Gastroesophageal sphincter (tissue), 3 donors: ENCODE measurements around the gene CAMKMT.

Experiments used
- CTCF ChIP-seq, 4 experiments: fragments of 200-600 bp in 2 of 4; fragments of 450-650 bp in 2 of 4; sonication (generic) in 1 of 4; IDR thresholded peaks; one replicate each; pipeline ENCODE4 v1.5.1; 2017 to 2019; ENCODE audit warnings: antibody characterized with exemption in 4 of 4, mild to moderate bottlenecking in 2 of 4, moderate library complexity in 2 of 4
- POLR2A ChIP-seq, 2 donors: fragments of 450-650 bp; IDR thresholded peaks; one replicate each; pipeline ENCODE4 v1.6.1; 2017; ENCODE audit warnings: antibody characterized with exemption in 2 of 2, mild to moderate bottlenecking in 2 of 2, moderate library complexity in 1 of 2
- POLR2AphosphoS5 ChIP-seq: sonication (generic); formaldehyde crosslinking; IDR thresholded peaks from one replicate; pipeline ENCODE4 v1.6.1; 2017; ENCODE audit warnings: antibody characterized with exemption

- no peak for TF ChIP-seq CTCF (IDR thresholded peaks at IDR 0.05)
- TF ChIP-seq POLR2A (IDR thresholded peaks at IDR 0.05): no peak
- no peak for TF ChIP-seq POLR2AphosphoS5
Measured at GRCh38 chr2:44767691-44768090, 405.9 kb downstream of the CAMKMT start.
